Activated CD4-positive, alpha-beta T cell treated with anti-CD3 and anti-CD28 coated beads, Interleukin-2, amount 10 ng/mL, durations not matched to agents 24 days and 14 days (primary cell): ENCODE measurements around the gene RARS1. TPM values are rescaled to one million over a fixed set of nuclear protein-coding genes. Genes with fewer than 3 reads are reported as not detected.

Experiments
- DNase-seq: peaks from one replicate; pipeline ENCODE4 v3.0.0; 2022
- H3K27ac Mint-ChIP-seq: one replicate; pipeline ENCODE4 v1.8.0; 2022; ENCODE audit warnings: mild to moderate bottlenecking, mixed read lengths
- H3K27me3 Mint-ChIP-seq: one replicate; pipeline ENCODE4 v1.8.0; 2022; ENCODE audit warnings: mixed read lengths
- H3K36me3 Mint-ChIP-seq: one replicate; pipeline ENCODE4 v1.8.0; 2022; ENCODE audit warnings: low read depth, mild to moderate bottlenecking, mixed read lengths
- H3K4me1 Mint-ChIP-seq: one replicate; pipeline ENCODE4 v1.8.0; 2021; ENCODE audit warnings: mixed read lengths
- H3K4me3 Mint-ChIP-seq: one replicate; pipeline ENCODE4 v1.8.0; 2022; ENCODE audit warnings: mild to moderate bottlenecking, moderate library complexity, mixed read lengths
- H3K9me3 Mint-ChIP-seq: one replicate; pipeline ENCODE4 v1.8.0; 2021; ENCODE audit warnings: mixed read lengths
- intact Hi-C: fragments of 100-400 bp; cut with micrococcal nuclease; formaldehyde crosslinking; loops from one replicate; pipeline ENCODE4 v1.15.1; 2023
- total RNA-seq: library from RNA; stranded (reverse); gene quantifications from 2 replicates; pipeline ENCODE4 v1.2.3, GENCODE V29; 2022

The RARS1 gene
- total RNA-seq, 1 donor from 2014 or later: 143 TPM

DNA sequence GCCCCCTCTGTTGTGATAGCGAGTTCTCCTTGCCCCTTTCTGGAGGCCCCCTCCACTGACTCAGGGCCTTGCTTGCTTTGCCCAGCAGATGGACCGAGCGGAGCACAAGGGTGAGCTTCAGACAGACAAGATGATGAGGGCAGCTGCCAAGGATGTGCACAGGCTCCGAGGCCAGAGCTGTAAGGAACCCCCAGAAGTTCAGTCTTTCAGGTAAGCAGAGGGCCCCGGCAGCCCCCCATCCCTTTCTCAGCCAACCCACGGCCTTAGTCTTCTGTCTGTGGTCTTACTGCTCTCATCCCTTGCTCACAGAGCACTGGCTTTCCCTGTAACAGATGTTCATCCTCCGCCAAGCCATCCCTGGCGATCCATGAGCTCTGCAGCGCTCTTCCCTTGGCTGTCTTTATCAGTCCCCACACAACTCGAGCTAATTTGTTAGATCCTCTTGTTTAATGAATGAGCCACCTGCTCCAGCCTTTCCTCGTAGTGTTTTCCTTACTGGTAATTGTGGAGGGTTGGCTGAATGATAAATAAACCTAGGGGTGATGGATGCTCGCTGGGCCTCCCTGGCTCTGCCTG lies 18.4 kb upstream of the RARS1 start:
- no peaks in the 10 kb centered on the region for H3K9me3 Mint-ChIP-seq
- H3K36me3 Mint-ChIP-seq: no peaks in the 10 kb centered on the region
- no peak overlapping the region for H3K4me3 Mint-ChIP-seq
- H3K4me1 Mint-ChIP-seq: no peaks in the 10 kb centered on the region
- H3K27ac Mint-ChIP-seq: no peak overlapping the region
- H3K27me3 Mint-ChIP-seq: peaks cover 2% of the 10 kb centered on the region
- intact Hi-C loops: no loop called here
- DNase-seq: no peak

DNA sequence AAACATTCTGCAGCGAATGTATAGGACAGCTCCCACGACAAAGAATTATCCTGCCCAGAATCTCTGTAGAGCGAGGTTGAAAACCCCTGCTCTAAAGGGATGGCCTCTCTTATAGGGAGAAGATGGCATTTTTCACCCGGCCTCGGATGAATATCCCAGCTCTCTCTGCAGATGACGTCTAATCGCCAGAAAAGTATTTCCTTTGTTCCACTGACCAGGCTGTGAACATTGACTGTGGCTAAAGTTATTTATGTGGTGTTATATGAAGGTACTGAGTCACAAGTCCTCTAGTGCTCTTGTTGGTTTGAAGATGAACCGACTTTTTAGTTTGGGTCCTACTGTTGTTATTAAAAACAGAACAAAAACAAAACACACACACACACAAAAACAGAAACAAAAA lies 17.4 kb upstream of the RARS1 start:
- Mint-ChIP-seq H3K27me3 (peaks cover 2% of the 10 kb centered on the region), H3K4me1 (no peaks in the 10 kb centered on the region), H3K27ac (no peak overlapping the region), H3K9me3 (no peaks in the 10 kb centered on the region), H3K4me3 (no peak overlapping the region), H3K36me3 (no peaks in the 10 kb centered on the region)
- no peak for DNase-seq
- intact Hi-C loops: no loop called here

DNA sequence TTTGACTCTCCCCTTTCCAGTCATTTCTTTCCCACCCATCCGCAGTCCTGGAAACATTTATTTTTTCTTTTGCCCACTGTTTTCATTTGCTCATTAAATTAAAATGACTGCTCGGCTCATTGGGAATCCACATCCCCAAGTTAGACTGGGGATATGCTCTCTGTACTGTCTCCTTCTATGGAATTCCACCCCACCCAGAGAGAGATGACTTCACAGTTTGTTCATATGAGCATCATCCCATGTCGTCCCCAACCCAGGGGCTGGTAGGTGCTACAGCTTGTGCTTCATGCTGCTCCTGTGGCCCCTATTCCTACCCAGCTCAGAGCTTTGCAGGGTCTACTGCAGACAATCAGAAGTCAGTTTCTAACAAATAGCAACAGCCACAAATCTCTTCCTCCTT lies 16.5 kb upstream of the RARS1 start:
- no peak for DNase-seq
- Mint-ChIP-seq H3K27ac (no peak overlapping the region), H3K36me3 (no peaks in the 10 kb centered on the region), H3K27me3 (peaks cover 2% of the 10 kb centered on the region), H3K4me1 (no peaks in the 10 kb centered on the region), H3K4me3 (no peak overlapping the region), H3K9me3 (no peaks in the 10 kb centered on the region)
- intact Hi-C loops: no loop called here

- Mint-ChIP-seq H3K36me3 (no peaks in the 10 kb centered on the region), H3K9me3 (no peaks in the 10 kb centered on the region), H3K27me3 (peaks cover 2% of the 10 kb centered on the region), H3K27ac (no peak overlapping the region), H3K4me1 (no peaks in the 10 kb centered on the region), H3K4me3 (no peak overlapping the region)
- intact Hi-C loops: no loop called here
- DNase-seq: no peak
These were observed 14.5 kb upstream of the RARS1 start for GRCh38 chr5:168471785-168472184.

DNA sequence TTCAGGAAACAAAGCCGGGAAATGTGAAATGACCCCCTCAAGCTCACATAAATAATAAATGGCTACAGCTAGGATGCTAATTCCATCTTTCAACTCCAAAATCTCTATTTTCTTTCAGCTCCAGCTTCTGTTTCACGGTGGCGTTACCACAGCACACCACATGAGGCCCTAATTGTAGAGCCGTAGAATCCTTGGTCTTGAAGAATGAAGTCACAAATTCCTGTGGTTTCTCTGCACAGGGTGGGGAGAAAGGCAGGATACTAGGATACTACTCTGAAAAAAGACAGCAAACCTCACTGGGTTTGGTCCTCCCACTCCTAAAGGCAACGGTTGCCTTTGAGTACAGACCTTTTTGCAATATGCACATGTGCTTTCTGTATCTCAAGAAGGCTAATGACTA lies 13.9 kb upstream of the RARS1 start:
- no peaks in the 10 kb centered on the region for H3K36me3 Mint-ChIP-seq
- peaks cover 2% of the 10 kb centered on the region for H3K27me3 Mint-ChIP-seq
- intact Hi-C loops: no loop called here
- no peaks in the 10 kb centered on the region for H3K9me3 Mint-ChIP-seq
- H3K4me3 Mint-ChIP-seq: no peak overlapping the region
- DNase-seq: no peak
- H3K4me1 Mint-ChIP-seq: peaks cover 3% of the 10 kb centered on the region
- H3K27ac Mint-ChIP-seq: no peak overlapping the region

GRCh38 chr5:168474319-168474718 lies 12.0 kb upstream of the RARS1 start:
- peaks cover 3% of the 10 kb centered on the region for H3K4me1 Mint-ChIP-seq
- H3K9me3 Mint-ChIP-seq: no peaks in the 10 kb centered on the region
- no peaks in the 10 kb centered on the region for H3K36me3 Mint-ChIP-seq
- H3K27ac Mint-ChIP-seq: no peak overlapping the region
- DNase-seq: no peak
- intact Hi-C loops: no loop called here
- H3K27me3 Mint-ChIP-seq: peaks cover 4% of the 10 kb centered on the region
- no peak overlapping the region for H3K4me3 Mint-ChIP-seq

GRCh38 chr5:168477060-168477459 lies 9.2 kb upstream of the RARS1 start:
- H3K27me3 Mint-ChIP-seq: peaks cover 4% of the 10 kb centered on the region
- intact Hi-C loops: no loop called here
- H3K4me1 Mint-ChIP-seq: peaks cover 11% of the 10 kb centered on the region
- H3K27ac Mint-ChIP-seq: no peak overlapping the region
- H3K36me3 Mint-ChIP-seq: no peaks in the 10 kb centered on the region
- DNase-seq: no peak
- H3K4me3 Mint-ChIP-seq: no peak overlapping the region
- H3K9me3 Mint-ChIP-seq: no peaks in the 10 kb centered on the region

DNA sequence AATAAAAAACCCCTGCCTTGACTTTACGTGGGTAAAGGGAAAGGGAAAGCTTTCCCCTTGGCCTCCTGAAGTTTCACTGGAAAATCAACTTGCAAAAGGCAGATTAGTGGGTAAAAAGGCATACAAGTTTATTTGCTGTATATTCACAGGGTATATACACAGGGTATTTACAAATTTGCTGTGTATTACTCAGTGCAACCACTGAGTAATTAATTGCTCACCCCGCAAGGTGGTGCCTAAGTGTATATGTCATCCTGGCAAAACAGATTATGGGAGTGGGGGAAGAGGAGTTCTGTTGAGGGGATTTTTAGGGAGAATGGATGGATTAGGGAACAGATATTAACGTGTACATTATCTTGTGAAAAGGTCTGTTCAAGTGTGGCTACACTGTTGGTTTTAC lies 7.1 kb upstream of the RARS1 start:
- peaks cover 11% of the 10 kb centered on the region for H3K4me1 Mint-ChIP-seq
- DNase-seq: no peak
- H3K9me3 Mint-ChIP-seq: no peaks in the 10 kb centered on the region
- H3K36me3 Mint-ChIP-seq: no peaks in the 10 kb centered on the region
- intact Hi-C loops: no loop called here
- no peak overlapping the region for H3K27ac Mint-ChIP-seq
- H3K27me3 Mint-ChIP-seq: peaks cover 4% of the 10 kb centered on the region
- no peak overlapping the region for H3K4me3 Mint-ChIP-seq

DNA sequence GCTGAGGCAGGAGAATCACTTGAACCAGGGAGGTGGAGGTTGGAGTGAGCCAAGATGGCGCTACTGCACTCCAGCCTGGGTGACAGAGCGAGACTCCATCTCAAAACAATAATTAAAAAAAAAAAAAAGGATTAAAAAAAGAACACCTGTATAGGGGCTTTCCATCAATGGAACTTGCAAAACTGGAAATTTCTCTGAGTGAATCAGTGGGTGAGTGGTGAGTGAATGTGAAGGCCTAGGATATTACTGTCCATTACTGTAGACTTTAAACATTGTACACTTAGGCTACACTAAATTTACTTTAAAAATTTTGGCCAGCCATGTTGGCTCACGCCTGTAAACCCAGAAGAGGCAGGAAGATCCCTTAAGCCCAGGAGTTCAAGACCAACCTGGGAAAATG lies 5.7 kb upstream of the RARS1 start:
- Mint-ChIP-seq H3K27me3 (peaks cover 4% of the 10 kb centered on the region), H3K4me3 (no peak overlapping the region), H3K36me3 (no peaks in the 10 kb centered on the region), H3K27ac (no peak overlapping the region), H3K9me3 (no peaks in the 10 kb centered on the region), H3K4me1 (peaks cover 16% of the 10 kb centered on the region)
- intact Hi-C loops: no loop called here
- DNase-seq: no peak

GRCh38 chr5:168481330-168481788 lies 4.9 kb upstream of the RARS1 start:
- DNase-seq: peak; percentile 67
- H3K4me1 Mint-ChIP-seq: peaks cover 21% of the 10 kb centered on the region
- intact Hi-C loops: no loop called here
- no peak overlapping the region for H3K4me3 Mint-ChIP-seq
- H3K9me3 Mint-ChIP-seq: no peaks in the 10 kb centered on the region
- H3K27ac Mint-ChIP-seq: no peak overlapping the region
- H3K36me3 Mint-ChIP-seq: peaks cover under 1% of the 10 kb centered on the region
- peaks cover 4% of the 10 kb centered on the region for H3K27me3 Mint-ChIP-seq

DNA sequence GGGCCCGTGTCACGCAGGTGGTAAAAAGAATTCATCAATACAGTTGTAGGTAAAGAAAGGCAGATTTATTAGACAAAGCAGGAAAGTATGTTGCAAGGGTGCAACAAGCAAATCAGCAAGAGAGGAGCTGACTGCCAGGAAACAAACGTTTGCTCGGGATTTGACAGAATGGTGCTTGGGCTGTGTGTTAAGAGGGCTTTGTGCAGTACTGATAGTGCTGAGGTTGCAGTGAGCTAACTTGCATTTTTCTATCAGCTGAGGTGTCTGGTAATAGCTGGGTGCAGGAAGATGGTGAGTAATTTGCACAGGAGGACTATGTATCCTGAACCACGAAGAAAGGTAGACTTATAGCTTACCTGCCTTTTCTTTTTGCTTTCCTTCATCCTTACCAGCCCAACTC lies 3.9 kb upstream of the RARS1 start:
- H3K4me3 Mint-ChIP-seq: no peak overlapping the region
- intact Hi-C loops: no loop called here
- H3K4me1 Mint-ChIP-seq: peaks cover 21% of the 10 kb centered on the region
- DNase-seq: no peak
- no peak overlapping the region for H3K27ac Mint-ChIP-seq
- H3K36me3 Mint-ChIP-seq: peaks cover 2% of the 10 kb centered on the region
- H3K9me3 Mint-ChIP-seq: no peaks in the 10 kb centered on the region
- H3K27me3 Mint-ChIP-seq: peaks cover 4% of the 10 kb centered on the region

- no peaks in the 10 kb centered on the region for H3K27me3 Mint-ChIP-seq
- intact Hi-C loops: loop anchor here (5.0 kb wide), 2 partner anchors 77 to 217 kb away; no protein-coding TSS in a partner anchor
- peaks cover 56% of the 10 kb centered on the region for H3K36me3 Mint-ChIP-seq
- no peaks in the 10 kb centered on the region for H3K9me3 Mint-ChIP-seq
- DNase-seq: no peak
- H3K27ac Mint-ChIP-seq: no peak overlapping the region
- peaks cover 22% of the 10 kb centered on the region for H3K4me1 Mint-ChIP-seq
- no peak overlapping the region for H3K4me3 Mint-ChIP-seq
These were observed 2.8 kb downstream of the RARS1 start for GRCh38 chr5:168489059-168489458.

DNA sequence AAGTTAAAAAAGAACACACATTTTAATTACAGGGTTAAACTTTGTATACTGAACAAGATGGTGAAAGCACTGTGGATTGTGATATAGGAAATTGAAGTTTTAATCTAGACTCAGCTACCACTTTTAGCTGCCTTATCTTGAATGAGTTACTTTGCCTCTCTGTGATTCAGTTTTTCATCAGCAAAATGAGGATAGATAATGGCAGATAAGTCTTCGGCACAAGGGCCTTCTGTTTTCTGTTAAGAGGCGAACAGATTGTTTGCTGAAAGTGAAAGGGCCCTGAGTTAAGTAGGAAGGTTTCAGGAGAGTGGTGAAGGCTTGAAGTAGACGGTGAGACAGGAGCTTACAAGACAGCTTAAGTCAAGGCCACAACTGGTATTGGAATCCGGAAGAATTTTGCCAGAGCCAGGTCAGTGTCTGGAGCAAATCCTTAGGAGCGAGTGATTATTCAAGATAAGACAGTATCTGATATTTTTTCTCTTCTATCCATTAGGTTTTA lies 7.8 kb downstream of the RARS1 start:
- DNase-seq: no peak
- H3K36me3 Mint-ChIP-seq: peaks cover 77% of the 10 kb centered on the region
- intact Hi-C loops: no loop called here

GRCh38 chr5:168502563-168503237 lies 16.4 kb downstream of the RARS1 start:
- no peaks in the 10 kb centered on the region for H3K9me3 Mint-ChIP-seq
- intact Hi-C loops: no loop called here

More for the DNA sequence above, 7.8 kb downstream of the RARS1 start:
- Mint-ChIP-seq H3K4me3 (no peak overlapping the region), H3K9me3 (no peaks in the 10 kb centered on the region), H3K27ac (no peak overlapping the region), H3K27me3 (no peaks in the 10 kb centered on the region), H3K4me1 (peaks cover 3% of the 10 kb centered on the region)

More at GRCh38 chr5:168502563-168503237, 16.4 kb downstream of the RARS1 start:
- H3K27ac Mint-ChIP-seq: no peak overlapping the region
- H3K36me3 Mint-ChIP-seq: peaks cover 52% of the 10 kb centered on the region
- no peak overlapping the region for H3K4me3 Mint-ChIP-seq
- DNase-seq: no peak
- no peaks in the 10 kb centered on the region for H3K4me1 Mint-ChIP-seq
- H3K27me3 Mint-ChIP-seq: no peaks in the 10 kb centered on the region
